Embryonic facial prominence (tissue), 1 donor: ENCODE data around the gene TGFBR3.

ENCODE experiments used
- DNase-seq: peaks from one replicate; pipeline ENCODE4 v3.0.0-alpha.2; 2016; ENCODE audit errors: extremely low spot score

TGFBR3 gene

GRCh38 chr1:91645031-91645430 lies 240.9 kb downstream of the TGFBR3 start:
- no peak for DNase-seq

- DNase-seq = no peak
Measured at GRCh38 chr1:91643431-91643830, 242.5 kb downstream of the TGFBR3 start.

DNA sequence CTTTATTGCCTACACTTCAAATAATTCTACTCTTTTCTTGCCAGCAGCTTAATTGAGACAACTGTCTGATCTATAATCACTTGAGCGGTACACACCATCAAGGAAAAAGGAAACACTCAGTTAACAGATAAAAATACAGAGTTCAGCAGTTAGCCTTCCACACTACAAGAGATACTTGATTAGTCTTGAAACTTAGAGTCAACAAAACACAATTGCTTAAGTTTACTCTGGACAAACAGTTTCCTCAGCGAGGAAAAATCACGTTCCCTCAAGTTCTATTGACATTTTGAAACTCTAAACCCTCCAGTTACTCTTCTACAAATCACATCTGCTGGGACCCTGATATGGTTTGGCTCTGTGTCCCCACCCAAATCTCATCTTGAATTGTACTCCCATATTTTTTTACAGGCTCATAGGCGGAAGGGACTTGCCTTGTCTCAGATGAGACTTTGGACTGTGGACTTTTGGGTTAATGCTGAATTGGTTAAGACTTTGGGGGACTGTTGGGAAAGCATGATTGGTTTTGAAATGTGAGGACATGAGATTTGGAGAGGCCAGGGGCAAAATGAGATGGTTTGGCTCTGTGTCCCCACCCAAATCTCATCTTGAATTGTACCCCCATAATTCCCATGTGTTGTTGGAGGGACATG lies 244.9 kb downstream of the TGFBR3 start:
- DNase-seq = no peak

GRCh38 chr1:91637539-91637994 lies 248.4 kb downstream of the TGFBR3 start:
- no peak for DNase-seq

GRCh38 chr1:91635763-91636162 lies 250.2 kb downstream of the TGFBR3 start:
- no peak for DNase-seq

- DNase-seq = no peak
Measured at GRCh38 chr1:91633438-91633837, 252.5 kb downstream of the TGFBR3 start.

- DNase-seq = no peak
Measured at GRCh38 chr1:91631718-91632330, 254.1 kb downstream of the TGFBR3 start.

GRCh38 chr1:91630803-91631202 lies 255.1 kb downstream of the TGFBR3 start:
- DNase-seq = no peak
